GM12891 (cell line): Measurements from ENCODE around the gene VMAC.

Source experiments
- PAX5 ChIP-seq: IDR thresholded peaks from 2 replicates; pipeline ENCODE4 v1.6.1; 2011; ENCODE audit warnings: low read length, moderate library complexity, mild to moderate bottlenecking; ENCODE audit not compliant: insufficient read depth, severe bottlenecking
- POLR2A ChIP-seq: IDR thresholded peaks from 2 replicates; pipeline ENCODE4 v1.6.1; 2011; ENCODE audit warnings: low read depth, low read length, control low read depth
- POLR2AphosphoS5 ChIP-seq: IDR thresholded peaks from 2 replicates; pipeline ENCODE4 v1.6.1; 2011; ENCODE audit warnings: low read depth, low read length, control low read depth
- POU2F2 ChIP-seq: IDR thresholded peaks from 2 replicates; pipeline ENCODE4 v1.6.1; 2011; ENCODE audit warnings: low read depth, mild to moderate bottlenecking, control low read depth, low read length, moderate library complexity
- SPI1 ChIP-seq: IDR thresholded peaks from 2 replicates; pipeline ENCODE4 v1.6.1; 2011; ENCODE audit warnings: low read depth, low read length, control low read depth
- TAF1 ChIP-seq: IDR thresholded peaks from 2 replicates; pipeline ENCODE4 v1.6.1; 2011; ENCODE audit warnings: low read depth, low read length, control low read depth

- no peak for TF ChIP-seq POU2F2
- no peak for TF ChIP-seq POLR2AphosphoS5
- TF ChIP-seq TAF1: no peak
- peak; percentile 42; the same call in 1 of the 2 replicates for TF ChIP-seq SPI1
- TF ChIP-seq POLR2A: no peak
- no peak for TF ChIP-seq PAX5
These were observed 48.4 kb downstream of the VMAC start for GRCh38 chr19:5953030-5953589.
